Measurements from ENCODE around the gene RUNX1.

Gene RUNX1

DNA sequence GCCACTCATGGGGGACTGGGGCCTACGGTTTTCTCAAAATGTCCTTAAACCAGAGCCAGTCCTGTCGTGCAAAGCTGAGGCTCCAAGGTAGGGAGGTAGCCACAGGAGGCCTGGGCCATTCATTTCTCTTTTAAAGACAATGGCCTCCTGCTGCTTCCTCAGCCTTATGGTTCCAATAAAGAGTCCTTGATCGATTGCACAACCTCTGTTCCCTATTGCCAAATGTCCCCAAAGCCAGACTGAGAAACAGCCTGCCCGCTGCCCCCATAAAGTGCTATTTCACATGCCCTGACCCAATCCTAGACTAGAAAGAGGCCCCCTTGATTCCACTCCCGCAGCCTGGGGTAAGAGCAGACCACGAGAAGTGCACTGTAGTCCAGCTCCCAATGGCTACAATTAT, 213.6 kb downstream of the RUNX1 start:
- ATAC-seq = no peak
- TF ChIP-seq OSR1 (CRISPR knock-in tag; IDR thresholded peaks at IDR 0.05) (no peak), RARB (CRISPR knock-in tag; IDR thresholded peaks at IDR 0.05) (no peak), CSDC2 (CRISPR knock-in tag; IDR thresholded peaks at IDR 0.05) (no peak), ZNF70 (CRISPR knock-in tag; IDR thresholded peaks at IDR 0.05) (no peak), ESRRG (CRISPR knock-in tag; IDR thresholded peaks at IDR 0.05) (no peak), ISL1 (CRISPR knock-in tag; IDR thresholded peaks at IDR 0.05) (no peak), SNAI2 (CRISPR knock-in tag; IDR thresholded peaks at IDR 0.05) (no peak), TOX (CRISPR knock-in tag; IDR thresholded peaks at IDR 0.05; ENCODE audit: borderline replicate concordance) (no peak), TCF4 (CRISPR knock-in tag; IDR thresholded peaks at IDR 0.05; ENCODE audit: borderline replicate concordance) (no peak), ZC3H10 (CRISPR knock-in tag; IDR thresholded peaks at IDR 0.05) (no peak), ZFP3 (CRISPR knock-in tag; IDR thresholded peaks at IDR 0.05) (no peak), GLIS3 (CRISPR knock-in tag; IDR thresholded peaks at IDR 0.05) (no peak), ZNF565 (CRISPR knock-in tag; conservative IDR thresholded peaks at IDR 0.05; ENCODE audit: low read depth) (no peak)
- TF ChIP-seq, protein P1, sequence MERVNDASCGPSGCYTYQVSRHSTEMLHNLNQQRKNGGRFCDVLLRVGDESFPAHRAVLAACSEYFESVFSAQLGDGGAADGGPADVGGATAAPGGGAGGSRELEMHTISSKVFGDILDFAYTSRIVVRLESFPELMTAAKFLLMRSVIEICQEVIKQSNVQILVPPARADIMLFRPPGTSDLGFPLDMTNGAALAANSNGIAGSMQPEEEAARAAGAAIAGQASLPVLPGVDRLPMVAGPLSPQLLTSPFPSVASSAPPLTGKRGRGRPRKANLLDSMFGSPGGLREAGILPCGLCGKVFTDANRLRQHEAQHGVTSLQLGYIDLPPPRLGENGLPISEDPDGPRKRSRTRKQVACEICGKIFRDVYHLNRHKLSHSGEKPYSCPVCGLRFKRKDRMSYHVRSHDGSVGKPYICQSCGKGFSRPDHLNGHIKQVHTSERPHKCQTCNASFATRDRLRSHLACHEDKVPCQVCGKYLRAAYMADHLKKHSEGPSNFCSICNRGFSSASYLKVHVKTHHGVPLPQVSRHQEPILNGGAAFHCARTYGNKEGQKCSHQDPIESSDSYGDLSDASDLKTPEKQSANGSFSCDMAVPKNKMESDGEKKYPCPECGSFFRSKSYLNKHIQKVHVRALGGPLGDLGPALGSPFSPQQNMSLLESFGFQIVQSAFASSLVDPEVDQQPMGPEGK (CRISPR knock-in tag; IDR thresholded peaks at IDR 0.05; ENCODE audit: borderline replicate concordance) = no peak
- TF ChIP-seq, protein P2, sequence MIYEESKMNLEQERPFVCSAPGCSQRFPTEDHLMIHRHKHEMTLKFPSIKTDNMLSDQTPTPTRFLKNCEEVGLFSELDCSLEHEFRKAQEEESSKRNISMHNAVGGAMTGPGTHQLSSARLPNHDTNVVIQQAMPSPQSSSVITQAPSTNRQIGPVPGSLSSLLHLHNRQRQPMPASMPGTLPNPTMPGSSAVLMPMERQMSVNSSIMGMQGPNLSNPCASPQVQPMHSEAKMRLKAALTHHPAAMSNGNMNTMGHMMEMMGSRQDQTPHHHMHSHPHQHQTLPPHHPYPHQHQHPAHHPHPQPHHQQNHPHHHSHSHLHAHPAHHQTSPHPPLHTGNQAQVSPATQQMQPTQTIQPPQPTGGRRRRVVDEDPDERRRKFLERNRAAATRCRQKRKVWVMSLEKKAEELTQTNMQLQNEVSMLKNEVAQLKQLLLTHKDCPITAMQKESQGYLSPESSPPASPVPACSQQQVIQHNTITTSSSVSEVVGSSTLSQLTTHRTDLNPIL (CRISPR knock-in tag; IDR thresholded peaks at IDR 0.05; ENCODE audit: low read depth) = no peak
- TF ChIP-seq, protein P3, sequence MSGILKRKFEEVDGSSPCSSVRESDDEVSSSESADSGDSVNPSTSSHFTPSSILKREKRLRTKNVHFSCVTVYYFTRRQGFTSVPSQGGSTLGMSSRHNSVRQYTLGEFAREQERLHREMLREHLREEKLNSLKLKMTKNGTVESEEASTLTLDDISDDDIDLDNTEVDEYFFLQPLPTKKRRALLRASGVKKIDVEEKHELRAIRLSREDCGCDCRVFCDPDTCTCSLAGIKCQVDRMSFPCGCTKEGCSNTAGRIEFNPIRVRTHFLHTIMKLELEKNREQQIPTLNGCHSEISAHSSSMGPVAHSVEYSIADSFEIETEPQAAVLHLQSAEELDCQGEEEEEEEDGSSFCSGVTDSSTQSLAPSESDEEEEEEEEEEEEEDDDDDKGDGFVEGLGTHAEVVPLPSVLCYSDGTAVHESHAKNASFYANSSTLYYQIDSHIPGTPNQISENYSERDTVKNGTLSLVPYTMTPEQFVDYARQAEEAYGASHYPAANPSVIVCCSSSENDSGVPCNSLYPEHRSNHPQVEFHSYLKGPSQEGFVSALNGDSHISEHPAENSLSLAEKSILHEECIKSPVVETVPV (CRISPR knock-in tag; IDR thresholded peaks at IDR 0.05) = no peak

DNA sequence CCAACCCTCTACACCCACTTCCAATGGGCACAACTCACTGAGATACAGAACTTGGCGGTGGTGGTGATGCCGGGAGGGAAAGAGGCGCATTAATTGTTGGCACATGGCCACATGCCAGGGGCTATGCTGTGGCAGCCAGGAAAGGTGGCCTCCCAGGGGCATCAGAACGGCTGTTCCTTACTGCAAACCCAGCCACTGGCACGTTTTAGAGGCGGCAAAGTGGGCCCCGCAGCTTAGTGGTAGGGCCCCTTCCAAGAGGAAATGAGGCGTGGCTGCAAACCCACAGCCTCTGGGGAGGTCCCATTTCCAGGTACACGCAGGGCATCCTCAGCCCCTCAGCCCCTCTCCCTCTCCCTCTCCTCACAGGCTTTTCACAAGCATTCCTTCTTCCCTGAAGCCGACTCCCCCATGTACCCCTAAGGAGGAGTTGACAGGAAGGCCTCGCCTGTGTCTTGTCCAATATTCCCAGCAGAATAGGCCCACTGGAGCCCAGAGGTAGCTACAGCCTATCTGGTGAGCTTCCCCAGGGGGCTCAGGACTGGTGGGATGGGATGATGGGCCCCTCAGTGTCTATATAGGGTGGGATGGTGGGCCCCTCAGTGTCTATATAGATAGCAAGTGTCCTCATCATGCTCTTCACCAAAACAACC, 214.1 kb downstream of the RUNX1 start:
- TF ChIP-seq ZFP3 (CRISPR knock-in tag; IDR thresholded peaks at IDR 0.05) (no peak), ZNF565 (CRISPR knock-in tag; conservative IDR thresholded peaks at IDR 0.05; ENCODE audit: low read depth) (no peak), ESRRG (CRISPR knock-in tag; IDR thresholded peaks at IDR 0.05) (no peak), ISL1 (CRISPR knock-in tag; IDR thresholded peaks at IDR 0.05) (no peak), GLIS3 (CRISPR knock-in tag; IDR thresholded peaks at IDR 0.05) (no peak), RARB (CRISPR knock-in tag; IDR thresholded peaks at IDR 0.05) (no peak), BACH2 (CRISPR knock-in tag; IDR thresholded peaks at IDR 0.05; ENCODE audit: borderline replicate concordance) (no peak), ARNTL (CRISPR knock-in tag; IDR thresholded peaks at IDR 0.05; ENCODE audit: borderline replicate concordance, low read depth) (no peak), OSR1 (CRISPR knock-in tag; IDR thresholded peaks at IDR 0.05) (no peak), TCF4 (CRISPR knock-in tag; IDR thresholded peaks at IDR 0.05; ENCODE audit: borderline replicate concordance) (no peak), ZNF70 (CRISPR knock-in tag; IDR thresholded peaks at IDR 0.05) (no peak), ZC3H10 (CRISPR knock-in tag; IDR thresholded peaks at IDR 0.05) (no peak)
- TF ChIP-seq, protein P4, sequence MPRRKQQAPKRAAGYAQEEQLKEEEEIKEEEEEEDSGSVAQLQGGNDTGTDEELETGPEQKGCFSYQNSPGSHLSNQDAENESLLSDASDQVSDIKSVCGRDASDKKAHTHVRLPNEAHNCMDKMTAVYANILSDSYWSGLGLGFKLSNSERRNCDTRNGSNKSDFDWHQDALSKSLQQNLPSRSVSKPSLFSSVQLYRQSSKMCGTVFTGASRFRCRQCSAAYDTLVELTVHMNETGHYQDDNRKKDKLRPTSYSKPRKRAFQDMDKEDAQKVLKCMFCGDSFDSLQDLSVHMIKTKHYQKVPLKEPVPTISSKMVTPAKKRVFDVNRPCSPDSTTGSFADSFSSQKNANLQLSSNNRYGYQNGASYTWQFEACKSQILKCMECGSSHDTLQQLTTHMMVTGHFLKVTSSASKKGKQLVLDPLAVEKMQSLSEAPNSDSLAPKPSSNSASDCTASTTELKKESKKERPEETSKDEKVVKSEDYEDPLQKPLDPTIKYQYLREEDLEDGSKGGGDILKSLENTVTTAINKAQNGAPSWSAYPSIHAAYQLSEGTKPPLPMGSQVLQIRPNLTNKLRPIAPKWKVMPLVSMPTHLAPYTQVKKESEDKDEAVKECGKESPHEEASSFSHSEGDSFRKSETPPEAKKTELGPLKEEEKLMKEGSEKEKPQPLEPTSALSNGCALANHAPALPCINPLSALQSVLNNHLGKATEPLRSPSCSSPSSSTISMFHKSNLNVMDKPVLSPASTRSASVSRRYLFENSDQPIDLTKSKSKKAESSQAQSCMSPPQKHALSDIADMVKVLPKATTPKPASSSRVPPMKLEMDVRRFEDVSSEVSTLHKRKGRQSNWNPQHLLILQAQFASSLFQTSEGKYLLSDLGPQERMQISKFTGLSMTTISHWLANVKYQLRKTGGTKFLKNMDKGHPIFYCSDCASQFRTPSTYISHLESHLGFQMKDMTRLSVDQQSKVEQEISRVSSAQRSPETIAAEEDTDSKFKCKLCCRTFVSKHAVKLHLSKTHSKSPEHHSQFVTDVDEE (CRISPR knock-in tag; IDR thresholded peaks at IDR 0.05) = no peak
- TF ChIP-seq, protein P1 (CRISPR knock-in tag; IDR thresholded peaks at IDR 0.05; ENCODE audit: borderline replicate concordance) = no peak
- ATAC-seq = no peak

DNA sequence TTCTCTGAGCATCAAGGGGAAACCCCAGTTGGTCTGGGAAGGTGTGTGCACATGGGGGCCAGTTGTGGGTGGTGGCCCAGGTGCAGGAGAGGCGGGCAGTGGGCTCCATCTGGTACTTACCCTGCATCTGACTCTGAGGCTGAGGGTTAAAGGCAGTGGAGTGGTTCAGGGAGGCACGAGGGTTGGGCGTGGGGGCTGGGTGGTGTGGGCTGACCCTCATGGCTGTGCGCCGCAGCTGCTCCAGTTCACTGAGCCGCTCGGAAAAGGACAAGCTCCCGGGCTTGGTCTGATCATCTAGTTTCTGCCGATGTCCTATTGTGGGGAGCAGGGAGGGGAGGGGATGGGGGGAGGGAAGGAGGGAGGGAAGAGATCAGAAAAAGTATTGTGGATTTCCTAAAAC, 214.8 kb downstream of the RUNX1 start:
- no peak for ATAC-seq
- TF ChIP-seq ZC3H10 (CRISPR knock-in tag; IDR thresholded peaks at IDR 0.05) = no peak
- no peak for TF ChIP-seq BACH2 (CRISPR knock-in tag; IDR thresholded peaks at IDR 0.05; ENCODE audit: borderline replicate concordance)
- TF ChIP-seq RARB (CRISPR knock-in tag; IDR thresholded peaks at IDR 0.05) = no peak
- TF ChIP-seq, protein P2 (CRISPR knock-in tag; IDR thresholded peaks at IDR 0.05; ENCODE audit: low read depth) = no peak
- no peak for TF ChIP-seq CSDC2 (CRISPR knock-in tag; IDR thresholded peaks at IDR 0.05)
- TF ChIP-seq ESRRG (CRISPR knock-in tag; IDR thresholded peaks at IDR 0.05) = no peak
- no peak for TF ChIP-seq ZNF565 (CRISPR knock-in tag; conservative IDR thresholded peaks at IDR 0.05; ENCODE audit: low read depth)
- TF ChIP-seq ISL1 (CRISPR knock-in tag; IDR thresholded peaks at IDR 0.05) = no peak
- TF ChIP-seq ARNTL (CRISPR knock-in tag; IDR thresholded peaks at IDR 0.05; ENCODE audit: borderline replicate concordance, low read depth) = no peak
- TF ChIP-seq TCF4 (CRISPR knock-in tag; IDR thresholded peaks at IDR 0.05; ENCODE audit: borderline replicate concordance) = no peak
- TF ChIP-seq OSR1 (CRISPR knock-in tag; IDR thresholded peaks at IDR 0.05) = no peak
- no peak for TF ChIP-seq SNAI2 (CRISPR knock-in tag; IDR thresholded peaks at IDR 0.05)
- TF ChIP-seq GLIS3 (CRISPR knock-in tag; IDR thresholded peaks at IDR 0.05) = no peak
- TF ChIP-seq, protein P3 (CRISPR knock-in tag; IDR thresholded peaks at IDR 0.05) = no peak

Measured in SK-N-SH treated with all-trans-retinoic acid at 6 μM for 48 hours (cell line).